ENCODE results near the gene CTCF.

CTCF gene

DNA sequence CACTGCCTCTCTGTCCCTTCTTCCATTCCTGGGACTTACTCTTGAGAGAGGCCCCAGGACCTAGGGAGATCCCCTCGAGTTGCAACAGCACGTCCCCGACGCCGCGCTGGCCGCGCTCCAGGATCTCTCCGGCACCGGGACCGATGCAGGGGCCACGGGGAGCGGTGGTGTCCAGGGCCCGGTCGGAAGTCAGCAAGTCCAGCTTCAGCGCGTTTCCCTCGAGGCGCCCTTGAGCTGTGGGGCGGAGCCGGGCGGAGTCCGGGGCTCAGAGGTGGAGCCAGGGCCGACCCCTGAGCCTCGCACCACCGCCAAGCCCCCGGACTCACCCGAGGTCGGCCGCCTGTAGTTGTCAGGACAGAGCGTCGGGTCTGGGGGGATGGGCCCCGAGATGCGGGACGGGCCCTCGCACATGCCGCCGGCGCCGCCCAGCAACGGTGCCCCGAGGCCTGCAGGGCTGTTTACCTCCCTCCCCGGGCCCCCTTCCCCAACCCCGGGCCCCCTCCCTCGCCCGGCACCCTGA lies 103.8 kb downstream of the CTCF start:
- H3K9ac ChIP-seq (ENCODE audit: low read depth, low read length, poor library complexity, severe bottlenecking): peak overlapping the region; percentile 65
- H3K9me2 ChIP-seq (replicated peaks; ENCODE audit: low read depth, low read length): no peaks in the 10 kb centered on the region
- TF ChIP-seq, protein P1, sequence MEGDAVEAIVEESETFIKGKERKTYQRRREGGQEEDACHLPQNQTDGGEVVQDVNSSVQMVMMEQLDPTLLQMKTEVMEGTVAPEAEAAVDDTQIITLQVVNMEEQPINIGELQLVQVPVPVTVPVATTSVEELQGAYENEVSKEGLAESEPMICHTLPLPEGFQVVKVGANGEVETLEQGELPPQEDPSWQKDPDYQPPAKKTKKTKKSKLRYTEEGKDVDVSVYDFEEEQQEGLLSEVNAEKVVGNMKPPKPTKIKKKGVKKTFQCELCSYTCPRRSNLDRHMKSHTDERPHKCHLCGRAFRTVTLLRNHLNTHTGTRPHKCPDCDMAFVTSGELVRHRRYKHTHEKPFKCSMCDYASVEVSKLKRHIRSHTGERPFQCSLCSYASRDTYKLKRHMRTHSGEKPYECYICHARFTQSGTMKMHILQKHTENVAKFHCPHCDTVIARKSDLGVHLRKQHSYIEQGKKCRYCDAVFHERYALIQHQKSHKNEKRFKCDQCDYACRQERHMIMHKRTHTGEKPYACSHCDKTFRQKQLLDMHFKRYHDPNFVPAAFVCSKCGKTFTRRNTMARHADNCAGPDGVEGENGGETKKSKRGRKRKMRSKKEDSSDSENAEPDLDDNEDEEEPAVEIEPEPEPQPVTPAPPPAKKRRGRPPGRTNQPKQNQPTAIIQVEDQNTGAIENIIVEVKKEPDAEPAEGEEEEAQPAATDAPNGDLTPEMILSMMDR (conservative IDR thresholded peaks at IDR 0.05; ENCODE audit: low read length): no peak
- TF ChIP-seq EZH2phosphoT487 (IDR thresholded peaks at IDR 0.05; ENCODE audit: borderline replicate concordance): no peak
- no peaks in the 10 kb centered on the region for H3K79me2 ChIP-seq (ENCODE audit: insufficient read depth, low read length)
- no peaks in the 10 kb centered on the region for H3K27me3 ChIP-seq (ENCODE audit: insufficient read depth, low read length, poor library complexity, severe bottlenecking)
- no peaks in the 10 kb centered on the region for H3K36me3 ChIP-seq (ENCODE audit: insufficient read depth, low read length)
- H2AFZ ChIP-seq (ENCODE audit: low read length): peak overlapping the region; percentile 85; the same call in 1 of the 2 replicates
- peak overlapping the region; percentile 79 for H3K4me2 ChIP-seq (ENCODE audit: low read depth, low read length, poor library complexity, severe bottlenecking)
- H3K4me1 ChIP-seq (ENCODE audit: insufficient read depth, low read length, poor library complexity, severe bottlenecking): peaks cover 18% of the 10 kb centered on the region
- H4K20me1 ChIP-seq (ENCODE audit: insufficient read depth, low read length, poor library complexity, severe bottlenecking): no peaks in the 10 kb centered on the region
- peak overlapping the region; percentile 75 for H3K4me3 ChIP-seq (ENCODE audit: low read length, poor library complexity, severe bottlenecking)
- no peaks in the 10 kb centered on the region for H3K9me3 ChIP-seq (ENCODE audit: insufficient read depth, low read depth, low read length)
- H3F3A ChIP-seq (ENCODE audit: low read depth): no peaks in the 10 kb centered on the region

DNA sequence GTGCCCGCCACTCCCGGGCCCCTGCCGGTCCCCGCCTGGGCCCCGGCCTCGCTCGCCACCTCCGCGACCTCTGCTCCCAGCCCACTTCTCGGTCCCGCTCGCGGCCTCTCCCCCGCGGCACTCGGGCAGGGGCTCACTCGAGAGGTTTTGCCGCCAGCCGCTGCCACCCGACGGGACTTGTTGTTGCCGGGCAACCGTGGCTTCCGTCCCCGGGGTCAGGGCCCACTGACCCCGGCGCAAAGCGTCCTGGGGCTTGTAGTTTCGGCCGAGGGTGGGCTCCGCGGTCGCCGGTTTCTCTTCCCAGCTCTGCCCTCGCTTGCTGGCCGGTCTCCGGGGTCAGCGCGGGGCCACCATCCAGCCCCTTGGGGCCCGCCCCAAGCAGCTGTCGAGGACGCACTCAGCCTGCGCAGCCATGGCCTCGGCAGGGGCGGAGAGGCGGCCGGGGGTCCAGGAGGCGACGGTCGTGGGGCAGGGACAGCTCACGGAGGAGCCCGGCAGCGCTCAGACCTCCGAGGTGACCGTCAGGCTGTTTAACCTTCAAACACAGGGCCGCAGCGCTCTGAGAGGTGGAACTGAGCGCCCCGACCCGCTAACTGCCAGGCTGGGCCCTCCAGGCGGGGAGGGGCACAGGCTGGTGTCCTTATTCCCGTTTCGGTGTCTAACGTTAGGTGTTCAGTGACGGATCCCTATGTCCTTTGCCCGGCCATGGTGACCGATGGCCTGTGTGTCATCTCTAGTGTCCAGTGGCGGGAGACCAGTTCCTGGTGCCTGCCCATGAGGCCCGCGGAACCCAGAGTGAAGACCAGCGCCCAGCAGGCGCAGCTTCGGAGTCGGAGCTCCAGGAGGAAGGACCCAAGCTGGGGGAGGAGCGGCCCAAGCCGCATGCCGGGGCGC lies 104.5 kb downstream of the CTCF start, which contains the start of the genes C16orf86 and ENKD1:
Gene C16orf86 (plus strand): TSS at position 256 of the 894 bp plus-strand sequence. CDS start 157 bp downstream, at position 413.
Gene ENKD1 (minus strand): TSS at position 192 of the 894 bp plus-strand sequence. CDS start 308 bp downstream, outside the sequence.
- no peaks in the 10 kb centered on the region for H4K20me1 ChIP-seq (ENCODE audit: insufficient read depth, low read length, poor library complexity, severe bottlenecking)
- no peaks in the 10 kb centered on the region for H3K36me3 ChIP-seq (ENCODE audit: insufficient read depth, low read length)
- H3K9me3 ChIP-seq (ENCODE audit: insufficient read depth, low read depth, low read length): no peaks in the 10 kb centered on the region
- H3K9ac ChIP-seq (ENCODE audit: low read depth, low read length, poor library complexity, severe bottlenecking): peak within 1 kb of the TSS; percentile 65
- peak within 1 kb of the TSS; percentile 79 for H3K4me2 ChIP-seq (ENCODE audit: low read depth, low read length, poor library complexity, severe bottlenecking)
- H3K4me3 ChIP-seq (ENCODE audit: low read length, poor library complexity, severe bottlenecking): peak within 1 kb of the TSS; percentile 75
- no peaks in the 10 kb centered on the region for H3K27me3 ChIP-seq (ENCODE audit: insufficient read depth, low read length, poor library complexity, severe bottlenecking)
- TF ChIP-seq, protein P1 (conservative IDR thresholded peaks at IDR 0.05; ENCODE audit: low read length): no peak
- no peak for TF ChIP-seq EZH2phosphoT487 (IDR thresholded peaks at IDR 0.05; ENCODE audit: borderline replicate concordance)
- H3K9me2 ChIP-seq (replicated peaks; ENCODE audit: low read depth, low read length): no peaks in the 10 kb centered on the region
- no peaks in the 10 kb centered on the region for H3F3A ChIP-seq (ENCODE audit: low read depth)
- H3K79me2 ChIP-seq (ENCODE audit: insufficient read depth, low read length): no peaks in the 10 kb centered on the region
- peaks cover 18% of the 10 kb centered on the region for H3K4me1 ChIP-seq (ENCODE audit: insufficient read depth, low read length, poor library complexity, severe bottlenecking)
- H2AFZ ChIP-seq (ENCODE audit: low read length): peak within 1 kb of the TSS; percentile 85; the same call in 1 of the 2 replicates

DNA sequence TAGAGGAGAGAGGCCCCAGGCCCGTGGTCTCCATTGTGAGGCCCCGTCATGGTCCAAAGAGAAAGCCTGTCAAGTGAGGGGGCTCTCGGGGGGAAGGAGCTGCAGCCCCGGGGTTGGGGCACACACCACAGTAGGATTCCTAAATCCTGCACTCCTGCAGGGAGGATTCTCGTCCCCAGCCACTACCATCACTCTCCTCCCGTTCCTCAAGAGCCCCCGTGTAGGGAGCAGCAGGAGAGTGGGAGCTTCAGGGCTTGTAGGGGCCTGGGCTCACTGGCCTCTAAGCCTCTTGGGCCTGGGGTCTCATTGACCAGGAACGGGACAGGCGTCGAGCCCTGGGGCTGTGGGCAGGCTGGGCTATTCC lies 105.1 kb downstream of the CTCF start:
- Histone ChIP-seq H3K9me2 (replicated peaks; ENCODE audit: low read depth, low read length) (no peaks in the 10 kb centered on the region), H3K36me3 (ENCODE audit: insufficient read depth, low read length) (no peaks in the 10 kb centered on the region), H3K9me3 (ENCODE audit: insufficient read depth, low read depth, low read length) (no peaks in the 10 kb centered on the region), H3F3A (ENCODE audit: low read depth) (no peaks in the 10 kb centered on the region), H3K9ac (ENCODE audit: low read depth, low read length, poor library complexity, severe bottlenecking) (peak overlapping the region; percentile 65), H2AFZ (ENCODE audit: low read length) (0 out of 2 replicates have a peak overlapping the region, but pooled peaks have one; percentile 42), H3K4me2 (ENCODE audit: low read depth, low read length, poor library complexity, severe bottlenecking) (peak overlapping the region; percentile 79), H3K4me3 (ENCODE audit: low read length, poor library complexity, severe bottlenecking) (peak overlapping the region; percentile 75), H4K20me1 (ENCODE audit: insufficient read depth, low read length, poor library complexity, severe bottlenecking) (no peaks in the 10 kb centered on the region), H3K27me3 (ENCODE audit: insufficient read depth, low read length, poor library complexity, severe bottlenecking) (no peaks in the 10 kb centered on the region), H3K79me2 (ENCODE audit: insufficient read depth, low read length) (no peaks in the 10 kb centered on the region), H3K4me1 (ENCODE audit: insufficient read depth, low read length, poor library complexity, severe bottlenecking) (peaks cover 18% of the 10 kb centered on the region)
- TF ChIP-seq, protein P1 (conservative IDR thresholded peaks at IDR 0.05; ENCODE audit: low read length): no peak
- TF ChIP-seq EZH2phosphoT487 (IDR thresholded peaks at IDR 0.05; ENCODE audit: borderline replicate concordance): no peak
